Measurements from ENCODE around the gene CCL4L2. TPM values are rescaled to one million over a fixed set of nuclear protein-coding genes. Genes with fewer than 3 reads are reported as not detected.
"Not testable (repeated sequence)": the region's sequence is repeated elsewhere in the genome, so short reads cannot be mapped to it uniquely, and the experiment has no call there.

Gene CCL4L2
- not detected for total RNA-seq
- polyA plus RNA-seq (2013, experiment 1 of 2): not detected
- not detected for polyA plus RNA-seq (2013, experiment 2 of 2)
- long read RNA-seq, experiment 1: 0 reads
- long read RNA-seq, experiment 2: 0 reads
- long read RNA-seq, experiment 3: 0 reads
- long read RNA-seq, experiment 4: 0 reads

DNA sequence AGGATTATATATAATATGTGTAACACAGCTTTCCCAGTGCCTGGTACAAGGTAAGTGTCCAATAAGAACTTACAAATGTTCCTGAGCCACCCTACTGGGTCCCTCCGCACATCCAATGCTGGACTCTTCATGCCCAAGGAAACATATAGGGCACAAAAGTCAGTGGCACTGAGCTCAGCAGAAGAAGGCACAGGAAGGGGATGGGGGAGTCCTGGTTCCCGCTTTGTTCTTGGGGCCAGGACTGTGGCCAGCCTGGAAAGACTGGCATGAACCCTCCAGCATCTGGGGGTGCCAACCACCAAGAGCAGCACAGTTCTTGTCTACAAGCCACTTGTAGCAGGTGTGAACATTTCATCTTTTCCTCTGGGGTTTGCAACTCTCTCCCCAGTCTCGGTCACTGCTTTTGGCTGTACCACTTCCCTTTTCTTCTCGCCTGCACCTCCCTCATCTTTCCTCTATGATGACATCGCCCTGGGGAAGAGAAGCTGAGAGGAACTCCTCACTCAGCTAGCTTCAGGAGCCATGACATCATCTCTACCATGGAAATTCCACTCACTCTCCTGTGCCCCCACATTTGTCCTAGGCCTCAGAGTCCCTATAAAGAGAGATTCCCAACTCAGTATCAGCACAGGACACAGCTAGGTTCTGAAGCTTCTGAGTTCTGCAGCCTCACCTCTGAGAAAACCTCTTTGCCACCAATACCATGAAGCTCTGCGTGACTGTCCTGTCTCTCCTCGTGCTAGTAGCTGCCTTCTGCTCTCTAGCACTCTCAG lies at the start of gene CCL4L2:
CCL4L2 (plus strand) TSS at position 625 of the 773 bp plus-strand sequence.
- not testable (repeated sequence) for H3K9me3 ChIP-seq (ENCODE audit: control insufficient read depth, low read length); H3K36me3 Mint-ChIP-seq (ENCODE audit: low read depth); H3K4me1 ChIP-seq (ENCODE audit: control insufficient read depth, insufficient read depth, low read length); H3K9me3 Mint-ChIP-seq; H3K4me3 Mint-ChIP-seq; H3K27ac Mint-ChIP-seq; H3K27ac ChIP-seq (ENCODE audit: low read depth, low read length); H3K36me3 ChIP-seq (ENCODE audit: control insufficient read depth, insufficient read depth, low read length); H3K4me1 Mint-ChIP-seq; H3K27me3 ChIP-seq (ENCODE audit: control insufficient read depth, insufficient read depth, low read length, poor library complexity, severe bottlenecking); H3K4me3 ChIP-seq (ENCODE audit: low read length); H3K9ac ChIP-seq (ENCODE audit: extremely low read depth, low read length, poor library complexity, severe bottlenecking)
- peaks cover 13% of the 10 kb centered on the region for H3K27me3 Mint-ChIP-seq (ENCODE audit: insufficient read depth)
- WGBS, 2 experiments (ENCODE audit: insufficient coverage in 1 of 2, insufficient read length in 1 of 2): 90 to 96% methylated on average over 4 to 7 of the region's 7 CpGs
- DNase-seq: peak; percentile 39

GRCh38 chr17:36168836-36169235 lies 42.0 kb upstream of the CCL4L2 start:
- H3K9ac ChIP-seq (ENCODE audit: extremely low read depth, low read length, poor library complexity, severe bottlenecking); H3K27me3 ChIP-seq (ENCODE audit: control insufficient read depth, insufficient read depth, low read length, poor library complexity, severe bottlenecking); H3K4me3 Mint-ChIP-seq; H3K27ac Mint-ChIP-seq; H3K4me3 ChIP-seq (ENCODE audit: low read length); H3K27me3 Mint-ChIP-seq (ENCODE audit: insufficient read depth); H3K9me3 Mint-ChIP-seq; H3K4me1 ChIP-seq (ENCODE audit: control insufficient read depth, insufficient read depth, low read length); H3K9me3 ChIP-seq (ENCODE audit: control insufficient read depth, low read length); H3K27ac ChIP-seq (ENCODE audit: low read depth, low read length); H3K36me3 ChIP-seq (ENCODE audit: control insufficient read depth, insufficient read depth, low read length); H3K36me3 Mint-ChIP-seq (ENCODE audit: low read depth); DNase-seq; H3K4me1 Mint-ChIP-seq: not testable (repeated sequence)
- no CpG with 5 or more reads among the region's 8 CpGs for WGBS, 2 experiments (ENCODE audit: insufficient coverage in 1 of 2, insufficient read length in 1 of 2)

DNA sequence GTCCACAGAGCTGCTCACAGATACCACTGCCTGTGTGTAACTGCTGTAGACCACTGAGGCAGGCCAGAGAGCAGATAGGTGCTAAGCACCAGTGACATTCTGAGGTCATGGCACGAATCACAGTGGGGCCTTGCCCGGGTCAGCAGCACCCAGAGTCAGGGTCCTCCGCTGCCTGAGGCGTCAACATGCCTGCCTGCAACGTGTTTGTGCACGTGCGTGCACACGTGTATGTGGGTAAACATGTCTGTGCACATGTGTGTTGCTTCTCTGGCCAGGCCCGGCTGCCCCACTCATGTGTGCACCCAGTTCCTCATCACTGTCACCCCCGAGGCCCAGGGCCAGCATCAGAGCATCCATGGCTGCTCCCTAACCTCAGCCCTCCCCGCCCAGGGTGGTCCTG lies 34.3 kb upstream of the CCL4L2 start, which contains the start of gene TBC1D3B:
TBC1D3B (minus strand) TSS at position 101 of the 400 bp plus-strand sequence. CDS start 1,586 bp downstream, outside the sequence.
- H3K27ac ChIP-seq (ENCODE audit: low read depth, low read length); DNase-seq; H3K4me3 Mint-ChIP-seq; H3K9me3 ChIP-seq (ENCODE audit: control insufficient read depth, low read length); H3K9ac ChIP-seq (ENCODE audit: extremely low read depth, low read length, poor library complexity, severe bottlenecking); H3K36me3 ChIP-seq (ENCODE audit: control insufficient read depth, insufficient read depth, low read length); H3K27ac Mint-ChIP-seq; H3K36me3 Mint-ChIP-seq (ENCODE audit: low read depth); H3K27me3 ChIP-seq (ENCODE audit: control insufficient read depth, insufficient read depth, low read length, poor library complexity, severe bottlenecking); H3K4me1 Mint-ChIP-seq; H3K4me1 ChIP-seq (ENCODE audit: control insufficient read depth, insufficient read depth, low read length); H3K4me3 ChIP-seq (ENCODE audit: low read length); H3K9me3 Mint-ChIP-seq: not testable (repeated sequence)
- H3K27me3 Mint-ChIP-seq (ENCODE audit: insufficient read depth): peaks cover 12% of the 10 kb centered on the region
- no CpG with 5 or more reads among the region's 11 CpGs for WGBS, 2 experiments (ENCODE audit: insufficient coverage in 1 of 2, insufficient read length in 1 of 2)

DNA sequence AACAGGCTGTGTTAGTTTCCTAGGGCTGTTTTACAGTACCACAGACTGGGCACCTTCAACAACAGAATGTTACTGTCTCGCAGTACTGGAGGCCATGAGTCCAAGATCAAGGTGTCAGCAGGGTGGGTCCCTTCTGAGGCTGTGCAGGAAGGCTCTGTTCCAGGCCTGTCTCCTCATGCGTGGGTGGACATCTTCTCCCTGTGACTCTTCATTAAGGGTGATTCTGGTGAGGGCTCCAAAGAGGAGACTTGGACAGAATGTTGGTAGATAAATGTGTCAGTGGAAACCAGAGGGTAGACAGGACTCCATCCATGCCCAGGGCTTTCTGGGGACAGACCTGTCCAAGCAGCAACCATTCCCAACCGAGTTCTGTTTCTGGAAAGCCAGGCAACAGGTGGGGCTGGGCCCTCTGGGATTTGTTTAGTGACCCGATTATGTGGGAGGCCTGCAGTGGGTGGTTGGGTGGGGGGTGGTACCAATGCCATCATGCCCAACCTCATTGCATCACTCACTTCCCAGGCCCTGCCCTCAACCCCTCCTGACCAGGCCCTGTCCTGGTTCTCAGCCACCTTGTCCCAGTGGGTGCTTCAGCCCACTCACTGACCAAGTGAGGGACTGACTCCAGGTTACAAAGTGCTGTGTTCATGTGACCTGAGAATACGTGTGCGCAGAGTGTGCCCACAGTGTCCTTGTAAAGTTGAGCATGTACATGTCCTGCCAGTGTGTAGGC lies 29.3 kb upstream of the CCL4L2 start:
- Mint-ChIP-seq H3K27me3 (ENCODE audit: insufficient read depth) (peaks cover 44% of the 10 kb centered on the region), H3K4me3 (peak overlapping the region; percentile 71)
- H3K27ac Mint-ChIP-seq; H3K9ac ChIP-seq (ENCODE audit: extremely low read depth, low read length, poor library complexity, severe bottlenecking); H3K4me1 Mint-ChIP-seq; H3K9me3 Mint-ChIP-seq; H3K9me3 ChIP-seq (ENCODE audit: control insufficient read depth, low read length); H3K27ac ChIP-seq (ENCODE audit: low read depth, low read length); H3K4me3 ChIP-seq (ENCODE audit: low read length); H3K4me1 ChIP-seq (ENCODE audit: control insufficient read depth, insufficient read depth, low read length); H3K36me3 ChIP-seq (ENCODE audit: control insufficient read depth, insufficient read depth, low read length); H3K36me3 Mint-ChIP-seq (ENCODE audit: low read depth): not testable (repeated sequence)
- 90 to 94% methylated on average over 2 to 5 of the region's 6 CpGs for WGBS, 2 experiments (ENCODE audit: insufficient coverage in 1 of 2, insufficient read length in 1 of 2)
- peaks cover 16% of the 10 kb centered on the region for H3K27me3 ChIP-seq (ENCODE audit: control insufficient read depth, insufficient read depth, low read length, poor library complexity, severe bottlenecking)
- DNase-seq: peak; percentile 56

Measured in endodermal cell (in vitro differentiated cells).